ENCODE data around the gene GPN2.

The GPN2 gene

DNA sequence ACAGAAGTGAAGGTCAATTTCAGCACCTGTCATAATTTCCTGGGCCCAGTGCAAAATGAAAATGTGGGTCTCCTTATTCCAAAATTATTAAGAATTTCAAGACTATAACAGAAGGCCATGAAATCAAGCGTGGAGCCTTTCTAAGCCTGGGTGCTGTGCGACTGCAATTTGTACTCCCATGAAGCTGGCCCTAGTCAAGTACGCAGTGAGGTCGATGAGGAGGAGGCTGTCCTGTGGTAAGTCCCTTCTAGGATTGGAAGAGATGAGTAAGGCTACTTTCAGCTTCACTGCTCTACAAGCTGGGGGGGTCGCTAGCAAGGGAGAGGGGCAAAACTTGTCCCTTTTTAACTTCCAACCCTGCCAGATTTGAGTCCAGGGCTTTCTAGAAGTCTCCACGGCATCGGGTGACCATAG lies 31.1 kb upstream of the GPN2 start:
- Histone ChIP-seq H3F3A (ENCODE audit: insufficient read depth, low read length) (no peaks in the 10 kb centered on the region), H3K36me3 (replicated peaks; ENCODE audit: insufficient read depth, low read length) (0 out of 2 replicates have a peak, but pooled peaks cover 4% of the 10 kb centered on the region), H4K20me1 (ENCODE audit: insufficient read depth, low read length) (no peaks in the 10 kb centered on the region), H3K79me2 (ENCODE audit: low read length) (peaks cover 36% of the 10 kb centered on the region), H3K4me3 (ENCODE audit: low read length) (peak overlapping the region; percentile 87), H3K4me2 (ENCODE audit: low read depth, low read length) (peak overlapping the region; percentile 91), H3K9me3 (replicated peaks; ENCODE audit: insufficient read depth, low read length) (no peaks in the 10 kb centered on the region), H3K27me3 (replicated peaks; ENCODE audit: insufficient read depth, low read length) (no peaks in the 10 kb centered on the region), H3K9ac (ENCODE audit: low read length) (peak overlapping the region; percentile 30; the same call in 1 of the 2 replicates), H2AFZ (ENCODE audit: low read length) (peak overlapping the region; percentile 86), H3K4me1 (ENCODE audit: low read length) (peaks cover 15% of the 10 kb centered on the region), H3K9me2 (replicated peaks; ENCODE audit: insufficient read depth, low read length) (no peaks in the 10 kb centered on the region), H3K27ac (ENCODE audit: low read length) (peak overlapping the region; percentile 39; the same call in 1 of the 2 replicates)
- TF ChIP-seq, protein P1, sequence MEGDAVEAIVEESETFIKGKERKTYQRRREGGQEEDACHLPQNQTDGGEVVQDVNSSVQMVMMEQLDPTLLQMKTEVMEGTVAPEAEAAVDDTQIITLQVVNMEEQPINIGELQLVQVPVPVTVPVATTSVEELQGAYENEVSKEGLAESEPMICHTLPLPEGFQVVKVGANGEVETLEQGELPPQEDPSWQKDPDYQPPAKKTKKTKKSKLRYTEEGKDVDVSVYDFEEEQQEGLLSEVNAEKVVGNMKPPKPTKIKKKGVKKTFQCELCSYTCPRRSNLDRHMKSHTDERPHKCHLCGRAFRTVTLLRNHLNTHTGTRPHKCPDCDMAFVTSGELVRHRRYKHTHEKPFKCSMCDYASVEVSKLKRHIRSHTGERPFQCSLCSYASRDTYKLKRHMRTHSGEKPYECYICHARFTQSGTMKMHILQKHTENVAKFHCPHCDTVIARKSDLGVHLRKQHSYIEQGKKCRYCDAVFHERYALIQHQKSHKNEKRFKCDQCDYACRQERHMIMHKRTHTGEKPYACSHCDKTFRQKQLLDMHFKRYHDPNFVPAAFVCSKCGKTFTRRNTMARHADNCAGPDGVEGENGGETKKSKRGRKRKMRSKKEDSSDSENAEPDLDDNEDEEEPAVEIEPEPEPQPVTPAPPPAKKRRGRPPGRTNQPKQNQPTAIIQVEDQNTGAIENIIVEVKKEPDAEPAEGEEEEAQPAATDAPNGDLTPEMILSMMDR (IDR thresholded peaks at IDR 0.05; ENCODE audit: low read length), result no peak
- TF ChIP-seq EZH2phosphoT487 (IDR thresholded peaks at IDR 0.05; ENCODE audit: low read length), result no peak
- TF ChIP-seq EZH2 (optimal IDR thresholded peaks at IDR 0.05; ENCODE audit: low read depth, low read length), result no peak
- DNase-seq, result no peak

DNA sequence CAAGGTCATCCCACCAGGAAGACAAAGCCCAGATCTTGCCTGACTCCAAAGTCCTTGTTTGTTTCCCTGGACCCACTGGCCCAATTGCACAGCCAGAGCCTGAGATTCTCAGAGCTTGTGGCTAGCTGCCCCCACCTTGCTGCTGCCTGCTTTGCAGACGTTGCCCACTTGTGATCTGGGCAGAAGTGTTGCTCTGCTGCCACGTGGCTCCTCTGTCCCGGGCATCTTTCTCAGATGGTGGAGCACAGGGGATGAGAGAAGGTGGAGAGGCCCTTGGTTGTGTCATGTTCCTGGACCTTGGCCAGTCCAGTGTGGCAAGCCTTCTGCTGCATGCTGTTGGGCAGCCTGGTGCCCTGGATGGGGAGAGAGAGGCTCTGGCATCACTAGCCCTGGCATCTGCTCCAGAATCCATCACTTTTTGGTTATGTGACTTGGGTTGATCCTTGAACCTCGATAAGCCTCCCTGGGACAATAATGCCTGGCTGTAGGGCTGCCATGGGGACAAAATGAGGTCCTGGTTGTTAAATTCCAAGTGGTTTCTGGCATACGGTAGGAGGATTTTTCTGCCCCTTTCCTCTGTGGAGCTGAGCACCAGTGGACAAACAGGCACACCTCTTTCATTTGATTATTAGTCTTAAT lies 25.2 kb upstream of the GPN2 start:
- Histone ChIP-seq H2AFZ (ENCODE audit: low read length) (no peak overlapping the region), H3K9me3 (replicated peaks; ENCODE audit: insufficient read depth, low read length) (no peaks in the 10 kb centered on the region)
- DNase-seq, result no peak

DNA sequence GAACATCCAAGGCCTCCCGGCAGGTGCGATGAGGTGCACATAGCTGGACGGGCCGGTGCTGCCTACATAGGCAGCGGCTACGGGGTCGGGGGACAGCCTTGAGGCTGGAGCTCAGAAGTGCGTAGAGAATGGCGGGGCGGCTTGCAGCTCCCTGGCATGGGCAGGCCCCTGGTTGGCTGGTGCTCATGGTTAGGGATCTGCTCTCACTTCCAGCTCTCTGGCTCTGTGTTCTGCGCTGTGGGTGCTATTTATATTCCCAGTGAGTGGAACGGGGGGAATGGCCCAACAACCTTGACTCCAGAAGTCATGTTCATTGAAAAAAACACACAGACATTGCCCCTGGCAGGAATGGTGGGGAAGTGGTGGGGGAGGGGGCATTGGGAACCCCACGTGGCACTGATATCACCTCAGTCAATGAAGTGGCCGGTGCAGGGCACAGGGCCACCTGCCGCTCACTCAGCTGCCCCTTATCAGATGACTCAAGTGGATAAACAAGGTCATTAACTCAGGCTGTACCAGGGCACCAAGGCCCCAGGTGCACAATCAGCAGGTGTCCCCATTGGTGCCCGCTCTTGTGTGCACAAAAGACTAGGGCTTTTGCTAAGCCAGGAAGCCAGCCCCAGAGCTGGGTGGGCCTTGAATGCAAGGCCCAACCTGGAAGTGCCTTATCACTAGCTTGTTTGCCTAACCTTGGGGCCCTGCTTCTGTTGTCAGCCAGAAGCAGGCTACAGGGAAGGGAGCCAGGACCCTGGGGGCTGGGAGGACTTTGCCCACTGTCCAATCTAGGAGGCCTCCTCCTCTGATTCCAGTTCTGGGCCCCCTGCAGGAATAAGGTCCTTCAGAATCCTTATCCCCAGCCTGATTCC lies 23.9 kb upstream of the GPN2 start, which contains the start of gene NR0B2:
Gene NR0B2 (minus strand): TSS at position 222 of the 866 bp plus-strand sequence. CDS start 35 bp downstream, at position 187.
- H3K4me1 ChIP-seq (ENCODE audit: low read length), result no peaks in the 10 kb centered on the region
- no peaks in the 10 kb centered on the region for H3K36me3 ChIP-seq (replicated peaks; ENCODE audit: insufficient read depth, low read length)
- no peak within 1 kb of the TSS for H3K4me2 ChIP-seq (ENCODE audit: low read depth, low read length)
- no peak within 1 kb of the TSS for H3K4me3 ChIP-seq (ENCODE audit: low read length)
- H3F3A ChIP-seq (ENCODE audit: insufficient read depth, low read length), result no peaks in the 10 kb centered on the region
- H3K79me2 ChIP-seq (ENCODE audit: low read length), result no peaks in the 10 kb centered on the region
- no peaks in the 10 kb centered on the region for H3K9me2 ChIP-seq (replicated peaks; ENCODE audit: insufficient read depth, low read length)
- no peak within 1 kb of the TSS for H3K9ac ChIP-seq (ENCODE audit: low read length)
- no peak for DNase-seq
- no peaks in the 10 kb centered on the region; the same call in 1 of the 2 replicates for H3K27me3 ChIP-seq (replicated peaks; ENCODE audit: insufficient read depth, low read length)
- H2AFZ ChIP-seq (ENCODE audit: low read length), result no peak within 1 kb of the TSS
- H4K20me1 ChIP-seq (ENCODE audit: insufficient read depth, low read length), result no peaks in the 10 kb centered on the region
- no peaks in the 10 kb centered on the region for H3K9me3 ChIP-seq (replicated peaks; ENCODE audit: insufficient read depth, low read length)
- no peak within 1 kb of the TSS for H3K27ac ChIP-seq (ENCODE audit: low read length)
- TF ChIP-seq EZH2phosphoT487 (IDR thresholded peaks at IDR 0.05; ENCODE audit: low read length), result no peak
- TF ChIP-seq, protein P1 (IDR thresholded peaks at IDR 0.05; ENCODE audit: low read length), result no peak
- TF ChIP-seq EZH2 (optimal IDR thresholded peaks at IDR 0.05; ENCODE audit: low read depth, low read length), result no peak

More for the DNA sequence above, 25.2 kb upstream of the GPN2 start:
- Histone ChIP-seq H3K4me2 (ENCODE audit: low read depth, low read length) (no peak overlapping the region), H3K27me3 (replicated peaks; ENCODE audit: insufficient read depth, low read length) (no peaks in the 10 kb centered on the region), H3K9me2 (replicated peaks; ENCODE audit: insufficient read depth, low read length) (no peaks in the 10 kb centered on the region), H3K4me1 (ENCODE audit: low read length) (no peaks in the 10 kb centered on the region), H3K27ac (ENCODE audit: low read length) (no peak overlapping the region), H3F3A (ENCODE audit: insufficient read depth, low read length) (no peaks in the 10 kb centered on the region), H3K4me3 (ENCODE audit: low read length) (no peak overlapping the region), H3K36me3 (replicated peaks; ENCODE audit: insufficient read depth, low read length) (no peaks in the 10 kb centered on the region), H3K79me2 (ENCODE audit: low read length) (no peaks in the 10 kb centered on the region), H3K9ac (ENCODE audit: low read length) (no peak overlapping the region), H4K20me1 (ENCODE audit: insufficient read depth, low read length) (no peaks in the 10 kb centered on the region)
- TF ChIP-seq EZH2phosphoT487 (IDR thresholded peaks at IDR 0.05; ENCODE audit: low read length), result no peak
- TF ChIP-seq, protein P1 (IDR thresholded peaks at IDR 0.05; ENCODE audit: low read length), result no peak
- no peak for TF ChIP-seq EZH2 (optimal IDR thresholded peaks at IDR 0.05; ENCODE audit: low read depth, low read length)
